ENCODE results near the gene TAS2R16. TPM values are rescaled to one million over a fixed set of nuclear protein-coding genes. Genes with fewer than 3 reads are reported as not detected.

Gene TAS2R16, protein sequence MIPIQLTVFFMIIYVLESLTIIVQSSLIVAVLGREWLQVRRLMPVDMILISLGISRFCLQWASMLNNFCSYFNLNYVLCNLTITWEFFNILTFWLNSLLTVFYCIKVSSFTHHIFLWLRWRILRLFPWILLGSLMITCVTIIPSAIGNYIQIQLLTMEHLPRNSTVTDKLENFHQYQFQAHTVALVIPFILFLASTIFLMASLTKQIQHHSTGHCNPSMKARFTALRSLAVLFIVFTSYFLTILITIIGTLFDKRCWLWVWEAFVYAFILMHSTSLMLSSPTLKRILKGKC
- total RNA-seq, result not detected in 2 replicates

DNA sequence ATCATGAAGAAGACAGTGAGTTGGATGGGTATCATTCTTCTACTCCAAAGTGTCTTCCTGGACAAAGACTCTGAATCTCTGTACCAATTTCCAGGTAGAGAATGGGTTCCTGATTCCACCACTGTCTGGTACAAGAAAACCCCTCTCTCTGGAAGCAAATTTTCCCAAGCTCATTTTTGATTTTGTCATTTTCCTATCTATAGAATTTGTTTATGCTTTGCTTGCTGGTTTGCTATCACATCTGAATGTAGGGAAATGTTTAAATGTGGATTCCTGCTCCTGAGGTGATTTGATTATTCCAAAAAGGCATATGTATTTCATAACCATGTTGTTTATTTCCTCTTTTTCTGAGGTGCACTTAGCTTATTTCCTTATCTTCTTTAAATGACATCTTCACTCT lies at the start of gene TAS2R16:
Gene TAS2R16, minus strand, starts transcription at position 101 of the 400 bp plus-strand sequence. Its CDS starts 66 bp downstream, at position 35.
- DNase-seq (ENCODE audit: extremely low read depth, low read depth, low spot score), result no peak

DNA sequence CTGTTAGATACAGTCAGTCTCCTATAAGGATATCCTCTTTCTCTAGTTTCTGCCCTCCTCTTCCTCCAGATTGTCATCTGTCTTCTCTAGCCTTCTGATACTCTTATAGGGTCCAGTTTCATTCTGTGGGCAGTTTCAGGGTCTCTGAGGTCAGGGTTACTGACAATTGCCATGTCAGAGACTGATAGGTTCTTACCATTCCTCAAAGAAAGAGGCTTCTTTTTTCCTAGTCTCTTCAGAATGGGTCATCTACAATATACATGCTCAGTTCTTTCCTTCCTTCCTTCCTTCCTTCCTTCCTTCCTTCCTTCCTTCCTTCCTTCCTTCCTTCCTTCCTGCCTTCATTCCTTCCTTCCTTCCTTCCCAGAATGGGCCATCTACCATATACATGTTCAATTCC lies 48.1 kb upstream of the TAS2R16 start:
- no peak for DNase-seq (ENCODE audit: extremely low read depth, low read depth, low spot score)

DNA sequence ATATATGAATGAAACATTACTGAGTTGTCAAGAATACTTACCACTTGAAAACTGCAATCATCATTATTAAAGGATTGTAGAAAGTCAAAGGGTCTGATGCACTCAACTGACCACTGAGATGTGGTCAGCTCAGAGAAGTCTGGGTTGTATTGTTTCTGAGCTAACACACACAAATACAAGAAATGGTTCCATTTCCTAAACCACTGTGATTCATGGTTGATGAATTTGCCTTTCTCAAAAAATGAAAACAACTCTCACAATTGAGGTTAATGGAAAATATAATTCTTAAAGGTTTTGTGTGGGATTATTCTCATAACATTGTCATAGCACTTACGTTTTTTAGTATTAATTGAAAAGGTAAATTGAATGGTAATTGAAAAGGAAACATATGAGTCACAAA lies 45.6 kb upstream of the TAS2R16 start:
- DNase-seq (ENCODE audit: extremely low read depth, low read depth, low spot score), result peak; percentile 63

DNA sequence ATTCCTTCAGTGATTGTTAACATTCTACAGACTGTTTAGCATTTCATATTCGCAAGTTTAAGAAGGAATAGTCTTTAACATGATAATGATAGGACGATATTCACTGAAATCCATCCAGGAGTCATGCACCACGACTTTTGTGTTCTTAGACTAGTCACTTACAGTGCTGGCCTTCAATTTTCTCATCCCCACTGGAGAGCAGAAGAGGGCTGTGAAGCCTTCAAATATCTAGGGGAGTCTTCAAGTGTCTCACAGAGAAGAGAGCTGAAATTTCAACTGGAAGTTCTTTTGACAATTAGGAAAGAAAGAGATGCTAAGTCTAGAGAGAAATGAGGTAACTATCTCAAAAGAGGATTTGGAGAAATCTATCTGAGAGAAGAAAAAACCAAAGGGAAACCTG lies 43.8 kb upstream of the TAS2R16 start:
- no peak for DNase-seq (ENCODE audit: extremely low read depth, low read depth, low spot score)

DNA sequence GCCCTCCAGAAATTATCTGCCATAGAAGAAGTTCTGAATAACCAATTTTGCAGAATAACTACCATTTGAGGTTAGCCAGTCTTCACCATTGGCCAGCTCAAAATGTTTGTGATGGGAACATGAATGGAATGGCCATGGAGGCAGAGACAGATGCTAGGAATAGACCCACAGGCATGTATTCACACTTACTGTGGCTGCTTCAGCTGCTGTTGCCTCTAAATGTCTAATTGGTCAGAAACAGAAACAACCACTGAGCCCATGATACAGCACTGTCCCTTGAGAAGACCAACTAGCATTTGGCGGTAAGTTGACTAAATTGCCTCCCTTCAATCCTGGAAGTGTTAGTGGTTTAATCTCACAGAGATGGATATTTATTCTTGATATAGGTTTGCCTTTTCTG lies 38.6 kb upstream of the TAS2R16 start:
- no peak for DNase-seq (ENCODE audit: extremely low read depth, low read depth, low spot score)

DNA sequence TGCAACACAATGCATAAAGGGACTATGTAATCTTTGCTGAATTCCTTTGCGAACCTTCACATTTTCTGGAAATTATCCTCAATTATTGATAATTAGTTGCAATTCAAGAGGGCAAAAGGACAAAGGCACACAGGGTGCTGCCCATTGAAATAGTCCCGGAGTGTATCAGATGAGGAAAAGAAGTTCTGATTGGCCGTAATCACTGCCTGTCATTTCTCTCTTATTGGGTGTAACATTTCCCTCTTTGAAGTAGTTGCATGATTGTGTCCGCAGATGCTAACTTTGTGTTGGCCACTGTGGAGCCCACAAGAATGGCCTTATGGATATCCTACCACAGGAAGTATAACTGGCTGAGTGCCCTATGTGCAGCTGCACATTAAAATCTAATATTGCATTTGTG lies 35.1 kb upstream of the TAS2R16 start:
- DNase-seq (ENCODE audit: extremely low read depth, low read depth, low spot score), result no peak

DNA sequence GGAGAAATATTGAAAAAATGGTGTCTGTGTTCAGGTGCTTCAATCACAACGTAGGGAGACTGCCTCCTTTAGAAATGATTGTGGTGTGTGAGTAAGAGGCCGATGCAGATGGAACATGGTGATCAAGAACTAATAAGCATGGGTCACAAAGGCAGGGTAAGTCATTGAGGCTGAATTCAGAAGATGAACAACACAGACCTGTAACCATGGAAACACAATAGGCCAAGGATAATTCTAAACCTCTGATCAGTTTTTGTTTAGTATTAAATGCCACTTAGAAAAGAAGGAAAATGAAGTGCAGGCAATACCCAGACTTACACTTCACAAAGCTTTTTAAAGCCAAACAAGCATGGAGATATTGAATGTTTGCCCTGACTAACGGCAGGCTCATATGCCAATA lies 32.8 kb upstream of the TAS2R16 start:
- DNase-seq (ENCODE audit: extremely low read depth, low read depth, low spot score), result no peak

DNA sequence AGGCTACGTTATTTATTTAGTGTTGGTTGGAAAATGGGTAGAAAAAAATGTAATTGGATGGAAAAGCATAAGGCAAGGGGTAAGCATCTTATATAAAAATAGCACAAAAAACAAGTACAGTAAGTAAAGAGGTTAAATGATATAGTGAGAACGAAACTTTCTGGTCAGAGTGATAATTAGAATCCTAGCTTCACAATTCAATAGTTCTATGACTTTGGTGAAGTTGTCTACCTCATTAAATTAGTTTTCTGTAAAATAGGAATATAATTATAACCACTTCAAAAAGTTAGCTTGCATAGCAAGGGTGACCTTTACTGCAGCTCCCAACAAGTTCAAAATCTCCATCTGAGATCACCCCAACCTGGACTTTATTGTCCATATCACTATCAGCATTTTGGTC lies 30.8 kb upstream of the TAS2R16 start:
- no peak for DNase-seq (ENCODE audit: extremely low read depth, low read depth, low spot score)

DNA sequence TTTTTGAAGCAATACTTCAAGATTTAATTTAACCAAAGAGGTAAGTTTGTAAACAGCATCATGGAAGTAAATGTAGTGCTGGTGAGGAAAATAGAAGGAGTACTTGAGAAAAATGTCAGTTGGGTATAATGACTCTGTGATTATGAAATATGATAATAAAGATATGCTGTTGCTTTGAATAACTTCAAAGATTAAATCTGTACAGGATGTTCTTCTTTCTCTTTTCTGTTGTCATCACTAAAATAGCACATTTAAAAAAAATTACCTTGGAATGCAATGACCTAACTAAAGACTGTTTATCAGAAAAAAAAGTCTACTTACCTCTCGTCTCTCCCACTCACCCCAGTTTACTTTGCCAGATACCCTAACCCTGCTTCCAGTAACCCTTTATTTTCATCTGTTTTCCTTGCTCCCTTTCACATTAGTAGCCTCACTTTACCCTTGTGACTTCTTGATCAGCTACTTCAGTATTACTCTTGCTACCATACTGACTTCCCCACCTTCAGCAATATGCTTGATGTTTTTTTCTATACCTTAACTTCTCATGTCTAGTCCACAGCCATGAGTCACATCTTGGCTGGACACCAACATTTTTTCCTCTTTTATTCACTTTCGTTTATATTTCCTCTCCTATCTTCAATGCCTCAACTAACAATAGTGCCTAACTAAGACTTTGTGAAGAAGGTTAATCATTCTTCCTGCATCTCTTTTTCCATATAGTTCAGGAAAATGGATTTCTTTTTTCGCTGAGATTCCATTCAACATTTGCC lies 29.7 kb upstream of the TAS2R16 start:
- peak; percentile 20 for DNase-seq (ENCODE audit: extremely low read depth, low read depth, low spot score)

DNA sequence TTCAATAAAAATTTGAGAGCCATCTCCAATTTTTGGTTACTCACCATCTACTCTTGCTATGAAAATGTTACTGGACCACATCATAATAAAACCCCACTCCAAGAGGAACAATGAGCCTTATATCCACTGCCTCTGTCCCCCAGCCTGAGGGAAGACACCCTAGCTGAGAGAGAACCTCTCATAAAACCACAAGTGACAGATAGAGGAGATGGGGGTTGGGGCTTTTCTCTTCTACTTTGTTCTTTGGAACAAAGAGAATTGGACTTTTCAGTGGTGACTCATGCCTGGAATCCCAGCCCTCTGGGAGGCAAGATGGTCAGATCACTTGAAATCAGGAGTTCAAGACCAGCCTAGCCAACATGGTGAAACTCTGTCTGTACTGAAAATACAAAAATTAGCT lies 27.6 kb upstream of the TAS2R16 start:
- no peak for DNase-seq (ENCODE audit: extremely low read depth, low read depth, low spot score)

DNA sequence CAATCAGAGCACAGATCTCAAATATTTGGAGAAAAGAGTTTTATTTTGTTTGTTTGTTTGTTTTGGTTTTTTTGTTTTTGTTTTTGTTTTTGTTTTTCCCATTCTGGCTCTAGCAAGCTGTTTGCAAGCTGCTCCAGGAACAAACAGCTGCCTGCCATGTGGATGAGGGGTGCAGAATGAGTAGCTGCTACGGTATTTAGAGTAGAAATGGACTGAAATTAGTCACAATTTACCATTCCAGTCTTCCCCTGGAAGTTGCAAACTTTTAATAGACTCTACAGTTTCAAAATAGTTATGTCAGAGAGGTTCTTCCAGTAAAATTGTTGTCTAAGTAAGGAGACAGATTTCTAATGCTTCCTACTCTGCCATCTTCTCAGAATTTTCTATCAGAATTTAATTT lies 27.1 kb upstream of the TAS2R16 start:
- DNase-seq (ENCODE audit: extremely low read depth, low read depth, low spot score), result no peak

DNA sequence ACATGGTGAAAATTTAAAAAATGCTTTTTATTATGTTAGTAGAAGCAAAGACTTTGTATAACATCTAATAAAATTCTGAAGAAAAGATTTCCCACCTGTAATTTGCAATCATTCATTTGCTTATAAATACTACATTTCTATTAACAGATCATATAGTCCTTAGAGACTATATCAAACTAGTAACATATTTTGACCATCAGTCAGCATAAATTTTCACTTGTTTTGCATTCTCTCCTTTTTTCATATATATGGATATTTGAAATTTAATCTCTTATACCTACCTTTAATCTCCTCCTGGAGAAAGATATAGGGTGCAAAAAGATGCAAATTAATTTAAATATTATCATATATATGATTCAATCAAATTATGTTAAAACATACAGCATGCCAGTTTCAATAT lies 16.9 kb upstream of the TAS2R16 start:
- no peak for DNase-seq (ENCODE audit: extremely low read depth, low read depth, low spot score)

DNA sequence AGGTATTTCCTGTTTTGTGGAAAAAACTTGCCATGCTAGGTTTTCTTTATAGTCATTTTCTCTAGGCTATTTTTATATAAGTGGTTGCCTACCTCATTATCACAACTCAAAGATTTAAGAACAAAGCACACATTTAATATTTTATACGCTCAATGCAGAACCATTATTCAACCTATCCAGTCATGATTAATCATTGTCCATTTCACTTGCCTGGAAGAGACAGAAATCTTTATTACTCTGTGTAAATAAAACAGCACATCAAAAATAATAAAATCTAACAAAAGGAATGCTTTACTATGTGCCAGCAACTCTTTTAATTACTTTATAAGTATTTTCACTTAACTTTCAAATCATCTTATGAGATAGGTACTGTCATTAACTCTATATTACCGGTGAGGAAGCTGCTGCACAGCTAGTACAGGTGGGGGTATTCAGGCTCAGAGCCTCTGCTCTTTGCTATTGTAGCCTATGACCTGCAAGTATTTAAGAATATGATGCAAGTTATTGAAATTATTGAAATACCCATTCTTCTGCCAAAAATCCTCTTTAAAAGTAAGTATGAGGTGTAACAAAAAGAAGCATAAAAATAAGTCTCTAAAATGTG lies 16.4 kb upstream of the TAS2R16 start:
- no peak for DNase-seq (ENCODE audit: extremely low read depth, low read depth, low spot score)

DNA sequence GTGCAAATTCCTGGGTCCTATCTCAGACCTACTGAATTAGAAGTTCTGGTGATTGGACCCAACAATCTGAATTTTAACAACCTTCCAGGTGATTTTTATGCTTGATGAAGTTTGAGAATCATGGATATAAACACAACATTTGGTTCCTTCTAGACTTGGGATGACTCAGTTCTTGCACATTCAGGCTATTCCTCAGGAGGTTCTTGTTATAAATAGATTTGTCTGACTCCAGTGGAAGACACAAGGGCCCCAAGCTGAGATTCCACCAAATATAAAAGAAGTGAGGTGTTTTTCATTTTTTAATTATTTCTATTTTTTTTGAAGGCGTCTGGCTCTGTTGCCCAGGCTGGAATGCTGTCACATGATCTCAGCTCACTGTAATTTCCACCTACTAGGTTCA lies 9.4 kb upstream of the TAS2R16 start:
- no peak for DNase-seq (ENCODE audit: extremely low read depth, low read depth, low spot score)

DNA sequence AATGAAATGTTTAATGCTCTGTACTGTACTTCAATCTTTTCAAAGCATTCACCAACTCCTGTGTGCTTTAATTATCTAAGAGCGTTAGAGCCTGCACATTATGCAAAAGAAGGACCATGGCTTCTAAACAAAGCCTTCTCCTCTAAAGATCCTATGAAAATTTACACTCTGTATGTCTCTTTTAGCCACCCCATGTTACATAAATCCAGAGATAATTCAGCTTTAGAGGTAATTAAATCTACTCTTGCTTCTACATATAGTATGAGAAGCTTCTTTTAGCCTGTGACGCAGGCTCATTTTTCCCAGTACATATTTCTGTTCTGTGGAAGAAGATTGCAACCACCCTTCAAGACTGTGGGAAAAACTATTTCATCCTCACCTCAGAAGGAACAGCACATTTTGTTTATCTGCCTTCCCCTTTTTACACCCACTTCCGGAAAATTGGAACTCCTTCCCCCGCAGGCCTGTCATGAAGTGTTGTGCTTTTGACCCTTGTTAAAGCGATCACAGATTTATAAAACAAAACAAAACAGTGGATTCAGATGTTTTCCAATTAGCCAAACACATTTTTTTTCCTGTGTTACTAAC lies 8.1 kb upstream of the TAS2R16 start:
- DNase-seq (ENCODE audit: extremely low read depth, low read depth, low spot score), result no peak

DNA sequence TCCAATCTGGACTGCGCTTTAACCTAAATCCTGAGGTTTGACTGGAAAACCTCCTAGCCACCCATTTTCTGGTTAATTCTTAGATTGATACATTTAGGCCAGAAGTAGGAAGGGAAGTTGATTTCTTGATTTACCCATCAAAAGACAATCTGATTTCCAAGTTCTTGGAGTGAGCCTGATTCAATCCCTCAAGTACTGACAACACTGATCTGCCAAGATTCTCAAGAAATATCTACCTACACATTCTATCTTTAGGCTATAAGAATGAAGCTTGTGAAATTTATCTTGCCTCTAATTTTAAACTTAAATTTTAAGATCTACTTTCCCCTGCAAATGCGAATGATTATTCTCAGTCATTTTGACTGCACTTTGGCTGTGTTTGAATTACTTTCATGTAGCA lies 5.9 kb downstream of the TAS2R16 start:
- DNase-seq (ENCODE audit: extremely low read depth, low read depth, low spot score), result no peak

DNA sequence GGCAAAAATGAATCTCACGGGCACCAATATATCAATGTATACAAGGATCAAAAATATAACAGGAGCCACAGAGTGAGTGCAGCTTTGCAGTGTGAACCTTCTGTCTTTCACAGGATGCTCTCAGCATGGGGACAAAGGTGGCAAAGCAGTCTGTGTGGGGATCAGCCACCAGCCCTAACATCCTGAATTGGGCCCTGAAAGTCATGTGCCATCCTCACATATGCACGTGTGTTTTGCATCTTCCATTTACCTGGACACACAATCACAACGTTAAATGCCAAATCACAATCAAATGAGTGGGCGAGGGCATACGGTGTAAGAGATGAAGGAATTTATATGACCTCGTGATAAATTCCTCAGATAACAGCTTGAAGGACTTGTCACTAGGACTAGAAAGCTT lies 6.5 kb downstream of the TAS2R16 start:
- no peak for DNase-seq (ENCODE audit: extremely low read depth, low read depth, low spot score)

DNA sequence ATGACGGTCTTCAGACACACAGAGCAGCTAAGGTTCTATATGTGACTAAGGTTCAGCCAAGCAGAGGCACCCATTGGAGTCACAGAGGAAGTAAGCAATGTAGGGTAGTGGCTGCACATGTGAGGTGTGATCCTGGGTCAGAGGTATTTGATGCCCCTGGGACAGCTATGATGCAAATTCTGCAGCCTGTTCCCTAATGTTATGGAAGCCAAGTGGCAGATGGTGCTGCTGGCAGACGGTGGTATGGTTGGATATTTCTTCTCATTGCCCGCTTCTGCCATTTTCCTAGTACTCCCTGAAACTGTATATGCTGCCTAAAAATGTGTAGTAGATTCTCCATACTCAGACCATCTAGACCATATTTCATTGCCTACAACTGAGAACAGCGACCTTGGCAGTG lies 7.2 kb downstream of the TAS2R16 start:
- no peak for DNase-seq (ENCODE audit: extremely low read depth, low read depth, low spot score)

DNA sequence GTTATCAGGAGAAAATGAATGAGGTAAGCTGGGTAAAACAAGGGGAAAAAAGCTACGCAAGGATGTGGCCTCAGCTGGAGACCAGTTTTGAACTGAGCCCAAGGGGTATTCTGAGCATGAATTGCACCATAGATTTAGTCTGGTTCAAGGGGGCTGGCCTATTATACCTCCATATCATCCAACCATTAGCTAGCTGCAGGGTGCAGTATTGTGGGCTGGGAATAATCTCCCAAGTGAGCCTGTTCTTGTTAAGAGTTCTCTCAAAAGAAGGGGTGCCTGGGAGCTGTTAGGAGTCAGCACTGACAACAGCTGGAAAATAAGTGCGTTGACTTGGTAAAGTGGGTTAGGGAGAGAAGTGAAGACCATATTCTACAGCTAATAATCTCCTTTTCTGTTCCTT lies 8.0 kb downstream of the TAS2R16 start:
- no peak for DNase-seq (ENCODE audit: extremely low read depth, low read depth, low spot score)

DNA sequence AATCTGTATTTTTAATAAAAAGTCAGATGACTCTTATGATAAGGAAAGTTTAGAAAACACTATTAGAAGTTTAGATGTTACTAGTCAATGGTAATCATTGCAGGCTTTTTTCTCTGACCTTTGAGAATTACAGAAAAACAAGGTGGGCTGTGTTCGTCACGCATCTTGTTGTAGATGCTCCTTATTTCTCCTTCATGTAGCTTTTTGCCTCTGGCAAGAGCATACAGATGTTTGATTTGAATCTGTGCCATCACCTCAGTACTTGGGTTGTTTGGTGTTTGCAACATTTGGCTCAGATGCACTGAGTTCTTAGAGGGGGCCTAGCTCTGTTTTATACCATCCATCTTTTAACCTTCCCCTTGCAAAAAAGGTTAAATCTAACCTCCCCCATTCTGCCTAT lies 11.5 kb downstream of the TAS2R16 start:
- no peak for DNase-seq (ENCODE audit: extremely low read depth, low read depth, low spot score)

DNA sequence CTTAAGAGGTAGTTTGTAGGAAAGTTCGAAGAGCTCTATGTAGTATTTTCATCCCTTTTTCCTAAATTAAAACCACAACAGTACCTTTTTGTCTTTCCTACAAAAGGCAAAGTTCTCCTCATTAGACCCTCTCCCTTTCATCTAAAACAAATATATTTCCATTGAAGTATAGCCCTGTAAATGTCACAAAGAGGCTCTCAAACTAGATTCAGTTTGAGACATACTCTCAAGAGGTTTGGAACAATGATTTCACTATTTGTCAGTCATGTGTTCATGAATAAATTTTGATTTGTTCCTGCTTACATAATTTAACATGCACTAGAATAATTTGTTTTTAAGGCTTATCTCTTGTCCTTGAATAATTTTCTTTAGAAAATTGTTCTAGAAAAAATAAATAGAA lies 12.2 kb downstream of the TAS2R16 start:
- DNase-seq (ENCODE audit: extremely low read depth, low read depth, low spot score), result no peak

DNA sequence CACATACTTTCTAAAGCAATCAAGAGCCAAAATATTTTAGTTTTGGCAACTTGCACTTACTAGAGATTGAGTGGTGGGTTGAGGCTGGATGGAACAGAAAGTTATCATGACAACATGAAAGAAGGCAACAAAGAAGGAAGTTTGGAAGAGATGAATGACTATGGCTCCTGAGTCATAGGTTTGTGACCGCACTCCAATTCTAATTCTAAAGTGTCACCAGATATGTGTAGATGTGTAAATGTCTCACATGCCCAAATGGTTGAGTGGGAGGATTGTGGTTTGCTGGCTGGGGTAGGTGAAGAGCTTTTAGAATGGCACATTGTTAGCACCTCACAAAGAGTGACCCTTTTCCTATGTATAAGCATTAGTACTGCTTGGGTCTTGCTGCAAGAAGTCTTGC lies 20.2 kb downstream of the TAS2R16 start:
- DNase-seq (ENCODE audit: extremely low read depth, low read depth, low spot score), result no peak

Measured in glomerular endothelial cell (primary cell).